Endothelial cell of umbilical vein (primary cell): Measurements from ENCODE around the gene ITGA11. TPM values are rescaled to one million over a fixed set of nuclear protein-coding genes. Genes with fewer than 3 reads are reported as not detected.

ENCODE experiments used
- BruUV-seq: library from RNA; stranded (reverse); fragments of 400-500 nt; replicated peaks from 2 replicates; lab custom pipeline; 2021; lab: Mats Ljungman, UMichigan
- CTCF ChIA-PET: fragments of 300-600, 350-600 bp; sonication (Branson Sonifier 250); formaldehyde crosslinking; loops from one replicate; lab custom pipeline; 2021; ENCODE audit warnings: antibody characterized with exemption, inconsistent platforms; lab: Charles Lee
- POLR2A ChIA-PET: fragments of 300-600, 350-600 bp; sonication (Branson Sonifier 250); formaldehyde crosslinking; loops from one replicate; lab custom pipeline; 2021; ENCODE audit warnings: antibody characterized with exemption, inconsistent platforms; lab: Charles Lee
- DNase-seq: peaks from one replicate; pipeline ENCODE4 v3.0.0-alpha.2; 2011; ENCODE audit warnings: low read depth, low spot score
- FAIRE-seq: peaks from 2 replicates; lab custom pipeline; 2011; peaks lifted over from hg19 to GRCh38; lab: Jason Lieb, UNC
- H2AFZ ChIP-seq: 2 replicates; pipeline ENCODE4 v1.6.0; 2012; ENCODE audit warnings: low read depth, low read length, control low read depth, inconsistent platforms
- H3K27ac ChIP-seq: 2 replicates; pipeline ENCODE4 v1.5.1; 2011; ENCODE audit warnings: low read depth, mild to moderate bottlenecking, control low read depth, low read length, moderate library complexity; ENCODE audit not compliant: insufficient read depth
- H3K27me3 ChIP-seq, 2 experiments: 2 replicates each; pipeline versions ENCODE4 v1.6.0 to v1.6.1; 2011; ENCODE audit warnings: low read length in 2 of 2, mixed read lengths in 1 of 2; ENCODE audit not compliant: control insufficient read depth in 2 of 2, insufficient read depth in 2 of 2
- H3K36me3 ChIP-seq, 2 experiments: 2 replicates in 1 of 2; 3 replicates in 1 of 2; pipeline ENCODE4 v1.5.1; 2011; ENCODE audit warnings: low read length in 2 of 2, mild to moderate bottlenecking in 1 of 2, moderate library complexity in 1 of 2; ENCODE audit not compliant: control insufficient read depth in 2 of 2, insufficient read depth in 2 of 2; ENCODE audit errors: extremely low read depth in 1 of 2
- H3K4me1 ChIP-seq: 3 replicates; pipeline ENCODE4 v1.5.1; 2011; ENCODE audit warnings: mild to moderate bottlenecking, low read length; ENCODE audit not compliant: control insufficient read depth, insufficient read depth; ENCODE audit errors: extremely low read depth
- H3K4me2 ChIP-seq: 2 replicates; pipeline ENCODE4 v1.6.1; 2011; ENCODE audit warnings: low read length, control low read depth, mixed read lengths; ENCODE audit not compliant: insufficient read depth
- H3K4me3 ChIP-seq, 3 experiments: fragments of 200-600 bp in 1 of 3; sonication (generic), shearing (Covaris generic) in 1 of 3; replicated peaks in 1 of 3; 2 replicates each; pipeline ENCODE4 v1.5.1; 2011 to 2016; ENCODE audit warnings: control low read depth in 3 of 3, low read length in 3 of 3, mild to moderate bottlenecking in 2 of 3, inconsistent platforms in 1 of 3, low read depth in 1 of 3, moderate library complexity in 1 of 3; ENCODE audit not compliant: insufficient read depth in 1 of 3
- H3K79me2 ChIP-seq: 2 replicates; pipeline ENCODE4 v1.6.0; 2012; ENCODE audit warnings: low read length, inconsistent platforms; ENCODE audit not compliant: control insufficient read depth, insufficient read depth
- H3K9ac ChIP-seq: replicated peaks from 2 replicates; pipeline ENCODE3; 2011; ENCODE audit warnings: low read length, control low read depth; ENCODE audit not compliant: insufficient read depth; ENCODE audit errors: extremely low read depth
- H3K9me1 ChIP-seq: replicated peaks from 3 replicates; pipeline ENCODE4 v1.6.0; 2011; ENCODE audit warnings: mild to moderate bottlenecking, low read length; ENCODE audit not compliant: control insufficient read depth, insufficient read depth; ENCODE audit errors: extremely low read depth
- H3K9me3 ChIP-seq: replicated peaks from 2 replicates; pipeline ENCODE4 v1.5.1; 2012; ENCODE audit warnings: low read length, inconsistent platforms; ENCODE audit not compliant: control insufficient read depth, insufficient read depth
- H4K20me1 ChIP-seq: replicated peaks from 2 replicates; pipeline ENCODE3; 2011; ENCODE audit warnings: mild to moderate bottlenecking, low read length; ENCODE audit not compliant: control insufficient read depth, insufficient read depth; ENCODE audit errors: extremely low read depth
- CTCF ChIP-seq, 2 donors: IDR thresholded peaks; 1 replicate in 1 of 2; 2 replicates in 1 of 2; pipeline ENCODE4 v1.5.1; 2011; ENCODE audit warnings: low read length in 2 of 2, mild to moderate bottlenecking in 2 of 2, moderate library complexity in 2 of 2, control low read depth in 1 of 2, inconsistent platforms in 1 of 2, low read depth in 1 of 2; ENCODE audit not compliant: insufficient read depth in 1 of 2; ENCODE audit errors: extremely low read depth in 1 of 2
- EZH2 ChIP-seq: IDR thresholded peaks from 2 replicates; pipeline ENCODE4 v1.6.1; 2012; ENCODE audit warnings: borderline replicate concordance, low read depth, mild to moderate bottlenecking, moderate library complexity, low read length, inconsistent platforms; ENCODE audit not compliant: severe bottlenecking
- FOS ChIP-seq: IDR thresholded peaks from 2 replicates; pipeline ENCODE4 v1.6.1; 2011; ENCODE audit warnings: mild to moderate bottlenecking, low read length, moderate library complexity, borderline replicate concordance; ENCODE audit not compliant: insufficient read depth
- GATA2 ChIP-seq: IDR thresholded peaks from 2 replicates; pipeline ENCODE4 v1.7.0; 2011; ENCODE audit warnings: low read depth, mild to moderate bottlenecking, moderate library complexity, mixed read lengths, low read length; ENCODE audit not compliant: insufficient read length, insufficient read depth
- JUN ChIP-seq: IDR thresholded peaks from 2 replicates; pipeline ENCODE4 v1.6.1; 2011; ENCODE audit warnings: borderline replicate concordance, low read depth; ENCODE audit not compliant: insufficient read length, insufficient read depth
- MAX ChIP-seq: IDR thresholded peaks from 2 replicates; pipeline ENCODE4 v1.6.1; 2011; ENCODE audit not compliant: insufficient read depth, insufficient read length
- MYC ChIP-seq: IDR thresholded peaks from one replicate; pipeline ENCODE4 v1.6.1; 2011; ENCODE audit warnings: mild to moderate bottlenecking, low read depth, low read length
- POLR2A ChIP-seq: IDR thresholded peaks from 2 replicates; pipeline ENCODE4 v1.6.1; 2012; ENCODE audit warnings: low read depth, mild to moderate bottlenecking, control low read depth, low read length
- POLR2AphosphoS5 ChIP-seq: IDR thresholded peaks from 2 replicates; pipeline ENCODE4 v1.6.1; 2012; ENCODE audit warnings: low read depth, mild to moderate bottlenecking, control low read depth, low read length, moderate library complexity; ENCODE audit not compliant: insufficient read depth
- dilution Hi-C: fragments of 300-500 bp; cut with MboI; formaldehyde crosslinking; loops from one replicate; pipeline ENCODE4 v1.15.0; 2019; ENCODE audit warnings: low sequenced_read_pairs; ENCODE audit not compliant: extremely low pct_ligation_motif_present
- intact Hi-C: fragments of 100-400 bp; cut with micrococcal nuclease; formaldehyde crosslinking; loops from one replicate; pipeline ENCODE4 v1.10.0; 2022
- polyA plus RNA-seq, 4 experiments: library from polyadenylated mRNA; depleted of rRNA in 3 of 4; stranded (reverse) in 3 of 4; unstranded in 1 of 4; fragments of >200 nt; gene quantifications; 2 replicates each; pipeline versions ENCODE4 v1.2.1 to v1.2.3, GENCODE V29; 2011 to 2012; ENCODE audit warnings: missing spikeins in 1 of 4
- total RNA-seq: library from RNA; stranded (reverse); gene quantifications from 2 replicates; pipeline ENCODE4 v1.2.3, GENCODE V29; 2021

Gene ITGA11
- total and polyA plus RNA-seq, 2 donors (not counting 3 experiments of a cell fraction or from before 2014, with no cell fraction given): 0.18 to 1.0 TPM

GRCh38 chr15:68441045-68441743, 9.2 kb upstream of the ITGA11 start:
- no peaks in the 10 kb centered on the region for H3K79me2 ChIP-seq
- ChIA-PET POLR2A (no interaction called here), CTCF (interaction anchor here (0.8 to 2.3 kb wide), 2 partner anchors 25 to 135 kb away, joined by 3 to 7 read pairs; no protein-coding TSS in a partner anchor)
- H2AFZ ChIP-seq: no peak overlapping the region
- H3K27me3 ChIP-seq: peaks cover 49 to 71% of the 10 kb centered on the region in 2 experiments
- H3K9me3 ChIP-seq: no peaks in the 10 kb centered on the region
- no peaks in the 10 kb centered on the region for H3K4me1 ChIP-seq
- H3K9ac ChIP-seq: no peak overlapping the region
- H3K4me2 ChIP-seq: no peak overlapping the region
- DNase-seq (no peak), FAIRE-seq (no peak)
- no peak overlapping the region for H3K4me3 ChIP-seq
- no peaks in the 10 kb centered on the region for H4K20me1 ChIP-seq
- intact Hi-C loops: no loop called here
- no peak overlapping the region for H3K27ac ChIP-seq
- dilution Hi-C loops: no loop called here
- H3K36me3 ChIP-seq: no peaks in the 10 kb centered on the region
- no peaks in the 10 kb centered on the region for H3K9me1 ChIP-seq
- BruUV-seq: no TSS peak
- no peak for TF ChIP-seq EZH2
- no peak for TF ChIP-seq GATA2
- TF ChIP-seq CTCF (IDR thresholded peaks at IDR 0.05; ENCODE audit: extremely low read depth in 1 of 2, insufficient read depth in 1 of 2, low read depth in 1 of 2, low read length in 2 of 2): no peak
- TF ChIP-seq MYC: no peak
- no peak for TF ChIP-seq JUN
- no peak for TF ChIP-seq POLR2AphosphoS5
- TF ChIP-seq POLR2A: no peak
- no peak for TF ChIP-seq MAX
- no peak for TF ChIP-seq FOS
